Neural cell (in vitro differentiated cells): ENCODE data around the gene PPP1R1A.

Experiments
- CTCF ChIP-seq: fragments of 450-650 bp; IDR thresholded peaks from 2 replicates; pipeline ENCODE4 v1.5.1; 2014; ENCODE audit warnings: antibody characterized with exemption, mild to moderate bottlenecking, moderate library complexity; ENCODE audit not compliant: poor library complexity, severe bottlenecking
- EP300 ChIP-seq: fragments of 450-650 bp; conservative IDR thresholded peaks from 2 replicates; pipeline ENCODE4 v1.6.1; 2014; ENCODE audit warnings: antibody characterized with exemption, mild to moderate bottlenecking, moderate library complexity; ENCODE audit not compliant: poor library complexity, severe bottlenecking
- EZH2 ChIP-seq: fragments of 200-600, 300-800 bp; shearing (Covaris generic), sonication (generic); IDR thresholded peaks from 2 replicates; pipeline ENCODE4 v1.6.1; 2014; ENCODE audit warnings: antibody characterized with exemption, low read length, borderline replicate concordance, mild to moderate bottlenecking; ENCODE audit not compliant: insufficient read depth, poor library complexity, severe bottlenecking
- POLR2AphosphoS5 ChIP-seq: IDR thresholded peaks from 2 replicates; pipeline ENCODE4 v1.6.1; 2012
- RAD21 ChIP-seq: fragments of 450-650 bp; conservative IDR thresholded peaks from 2 replicates; pipeline ENCODE4 v1.6.1; 2014; ENCODE audit warnings: antibody characterized with exemption, mild to moderate bottlenecking, moderate library complexity
- REST ChIP-seq: IDR thresholded peaks from 2 replicates; pipeline ENCODE4 v1.6.1; 2012; ENCODE audit warnings: borderline replicate concordance
- TAF1 ChIP-seq: IDR thresholded peaks from 2 replicates; pipeline ENCODE4 v1.6.1; 2012; ENCODE audit warnings: low read depth

- TF ChIP-seq EP300 (no peak), CTCF (no peak), EZH2 (no peak), RAD21 (no peak), REST (no peak), POLR2AphosphoS5 (no peak), TAF1 (no peak)
Observed at GRCh38 chr12:54563787-54564186, 24.7 kb downstream of the PPP1R1A start.
